NCI-H1105 (cell line): Measurements from ENCODE around the gene SLC6A5.

Experiments used
- DNase-seq: peaks from one replicate; lab custom pipeline; 2025; lab: John Stamatoyannopoulos, UW

Gene SLC6A5

GRCh38 chr11:20620988-20621387 lies 21.6 kb downstream of the SLC6A5 start:
- DNase-seq = no peak

GRCh38 chr11:20621679-20622078 lies 22.3 kb downstream of the SLC6A5 start:
- no peak for DNase-seq

DNA sequence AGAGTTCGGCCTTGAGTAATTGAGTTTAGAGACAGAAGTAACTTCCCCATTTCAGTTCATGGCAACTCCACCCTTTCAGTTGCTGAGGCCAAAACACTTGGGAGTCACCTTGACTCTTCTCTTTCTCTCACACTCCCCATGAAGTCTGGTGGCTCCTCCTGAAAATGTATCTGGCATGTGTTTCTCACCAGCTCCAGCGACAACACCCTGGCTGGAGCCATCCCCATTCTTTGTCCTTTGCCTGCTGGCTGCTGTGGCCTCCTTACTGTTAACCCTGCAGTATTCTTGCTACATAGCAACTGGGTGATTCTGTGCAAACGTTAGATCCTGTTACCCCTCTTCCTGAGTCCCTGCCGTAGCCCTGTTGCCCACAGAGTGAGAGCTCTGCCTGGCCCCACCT lies 23.8 kb downstream of the SLC6A5 start:
- DNase-seq = no peak

DNA sequence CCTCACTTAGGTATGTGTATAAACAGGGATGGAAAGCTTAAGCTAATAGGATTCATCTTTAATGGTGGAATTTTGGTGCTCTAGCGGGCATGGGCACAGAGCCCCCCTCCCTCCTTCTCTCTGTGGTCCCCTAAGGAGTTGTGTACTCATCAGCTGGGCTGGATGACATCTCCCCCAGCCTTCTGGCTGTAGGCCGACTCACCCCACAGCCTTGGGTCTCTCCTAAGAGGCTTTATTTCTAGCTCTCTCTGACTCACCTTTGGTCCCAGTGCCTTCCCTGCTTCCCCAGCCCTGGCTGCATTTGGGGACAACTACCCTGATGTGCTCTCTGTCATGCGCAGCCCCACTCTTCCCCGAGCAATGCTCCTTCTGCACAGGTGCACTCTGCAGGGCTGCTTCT lies 26.9 kb downstream of the SLC6A5 start:
- no peak for DNase-seq

GRCh38 chr11:20627026-20627425 lies 27.6 kb downstream of the SLC6A5 start:
- no peak for DNase-seq

DNA sequence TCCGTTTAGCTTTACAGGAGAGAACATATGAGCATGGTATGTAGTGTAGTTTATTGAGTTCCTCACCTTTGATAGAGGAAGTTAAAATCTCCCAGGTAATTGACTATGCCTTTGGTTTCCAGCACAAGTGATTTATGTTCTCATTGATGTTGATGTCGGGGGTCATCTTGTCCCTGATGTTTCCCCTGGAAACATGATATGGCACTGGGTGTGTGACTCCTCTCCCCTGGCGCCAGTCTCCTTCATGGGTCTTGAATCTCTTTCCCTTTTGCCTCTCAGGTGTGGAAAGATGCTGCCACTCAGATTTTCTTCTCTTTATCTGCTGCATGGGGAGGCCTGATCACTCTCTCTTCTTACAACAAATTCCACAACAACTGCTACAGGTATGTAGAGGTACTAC lies 28.3 kb downstream of the SLC6A5 start:
- no peak for DNase-seq

DNA sequence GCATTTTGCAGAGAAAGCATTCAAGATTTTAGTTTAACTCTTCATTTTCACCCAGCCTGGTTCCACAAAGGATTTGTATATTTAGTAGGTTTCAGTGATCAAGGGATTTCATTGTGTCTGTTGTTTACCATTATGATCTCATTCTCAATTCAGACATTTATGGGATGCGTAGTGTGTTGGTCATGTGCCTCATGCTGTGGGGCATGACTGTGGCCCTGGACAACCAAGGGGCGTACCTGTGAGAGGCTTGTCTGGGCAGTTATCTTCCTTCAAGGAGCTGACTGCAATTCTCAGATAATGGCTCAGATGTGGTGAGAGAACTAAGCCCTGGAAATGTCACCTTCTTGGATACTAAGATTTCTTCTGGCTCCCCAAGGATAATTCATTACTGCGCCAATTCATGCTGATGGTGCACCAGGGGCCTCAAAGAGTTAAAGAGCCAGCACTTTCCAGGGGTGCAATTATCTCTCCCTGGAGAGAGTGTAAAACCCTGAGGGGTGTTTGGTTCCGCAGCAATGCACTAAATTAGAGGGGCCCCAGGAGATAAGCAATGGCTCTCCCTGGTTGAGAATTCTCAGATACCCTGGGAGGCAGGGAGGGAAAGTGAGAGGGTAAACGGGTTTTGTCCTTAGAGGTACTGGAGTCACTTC lies 32.2 kb downstream of the SLC6A5 start:
- DNase-seq = no peak

GRCh38 chr11:20632169-20632532 lies 32.7 kb downstream of the SLC6A5 start:
- no peak for DNase-seq

DNA sequence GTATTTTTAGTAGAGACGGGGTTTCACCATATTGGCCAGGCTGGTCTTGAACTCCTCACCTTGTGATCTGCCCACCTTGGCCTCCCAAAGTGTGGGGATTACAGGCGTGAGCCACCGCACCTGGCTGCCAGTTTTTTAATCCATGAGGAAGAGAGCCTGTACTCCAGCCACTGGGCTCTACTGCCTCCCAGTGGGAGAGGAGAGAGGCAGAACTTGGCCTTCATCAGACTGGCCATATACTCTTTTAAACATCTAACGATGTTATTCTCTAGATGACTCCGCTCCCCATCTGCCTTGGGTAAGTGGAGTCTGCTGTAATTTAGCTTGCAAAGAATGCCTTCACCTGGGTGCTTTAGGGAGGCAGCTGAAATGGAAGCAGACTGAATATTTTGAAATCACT lies 34.6 kb downstream of the SLC6A5 start:
- no peak for DNase-seq

DNA sequence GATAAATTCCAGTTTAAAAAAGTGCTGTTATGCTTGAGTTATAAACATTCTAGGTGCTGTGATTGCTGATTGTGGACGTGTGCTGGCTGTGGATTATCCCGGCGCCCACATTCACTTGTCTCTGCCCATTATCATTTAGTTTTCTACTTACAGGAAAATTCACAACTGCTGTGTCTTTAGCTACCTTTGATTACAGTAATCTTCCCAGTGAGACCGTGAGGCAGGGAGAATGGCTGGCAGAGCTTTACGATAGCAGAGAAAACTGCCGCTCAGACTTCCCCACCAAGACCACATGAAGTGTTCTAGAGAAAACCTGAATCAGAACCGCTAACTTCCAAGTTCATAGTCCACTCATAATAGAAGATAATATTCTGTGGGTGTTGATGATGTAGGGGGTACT lies 35.4 kb downstream of the SLC6A5 start:
- DNase-seq = no peak

DNA sequence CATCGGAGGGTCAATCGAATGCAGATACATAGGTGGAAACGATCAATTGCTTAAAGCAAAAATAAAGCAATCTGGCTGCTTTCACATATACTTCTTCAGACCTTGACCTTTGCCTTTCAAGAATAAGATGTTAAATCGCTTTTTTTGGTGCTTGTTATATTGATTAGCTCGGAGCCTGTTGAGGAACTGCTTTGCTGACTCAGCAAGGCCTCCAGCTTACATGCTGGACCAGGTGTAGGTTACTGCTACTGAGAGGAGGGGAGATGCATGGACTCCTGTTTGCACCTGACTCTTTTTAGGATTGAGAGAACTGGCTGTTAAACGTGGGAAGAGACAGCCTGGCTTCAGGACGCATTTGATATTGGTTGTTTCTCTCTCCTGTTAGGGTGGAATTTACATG lies 38.7 kb downstream of the SLC6A5 start:
- no peak for DNase-seq

DNA sequence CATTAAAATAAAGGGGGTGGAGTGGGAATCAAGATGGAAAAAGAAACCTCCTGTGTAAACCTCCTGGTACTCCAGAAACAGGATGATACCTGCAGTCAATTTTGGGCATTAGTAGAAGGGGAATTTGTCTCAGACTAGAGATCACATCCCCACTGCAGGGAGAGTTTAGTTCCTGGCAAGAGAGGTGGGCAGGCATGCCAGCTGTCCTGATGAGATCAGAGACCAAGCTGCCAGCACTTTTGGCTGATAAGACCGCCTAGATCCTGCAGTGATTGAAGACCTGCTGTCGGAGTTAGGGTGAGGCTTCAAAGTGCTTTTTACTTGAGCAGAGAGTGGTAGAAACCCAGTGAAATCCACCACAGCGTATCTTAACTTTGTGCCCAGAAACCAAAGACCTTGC lies 40.3 kb downstream of the SLC6A5 start:
- DNase-seq = no peak

- DNase-seq = no peak
Measured at GRCh38 chr11:20640401-20640800, 41.0 kb downstream of the SLC6A5 start.

DNA sequence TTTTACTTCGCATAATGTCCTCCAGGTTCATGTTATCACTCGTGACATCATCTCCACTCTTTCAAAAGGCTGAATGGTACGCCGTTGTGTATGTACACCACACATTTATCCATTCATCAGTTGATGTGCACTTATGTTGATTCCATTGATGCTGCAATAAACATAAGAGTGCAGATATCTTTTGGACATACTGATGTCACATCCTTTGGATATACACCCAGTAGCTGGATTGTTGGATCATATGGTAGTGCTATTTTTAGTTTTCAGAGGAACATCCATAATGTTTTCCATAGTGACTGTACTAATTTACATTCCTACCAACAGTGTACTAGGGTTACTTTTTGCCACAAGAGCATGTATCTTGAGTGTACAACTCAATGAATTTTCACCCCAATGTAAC lies 45.0 kb downstream of the SLC6A5 start:
- DNase-seq = no peak

DNA sequence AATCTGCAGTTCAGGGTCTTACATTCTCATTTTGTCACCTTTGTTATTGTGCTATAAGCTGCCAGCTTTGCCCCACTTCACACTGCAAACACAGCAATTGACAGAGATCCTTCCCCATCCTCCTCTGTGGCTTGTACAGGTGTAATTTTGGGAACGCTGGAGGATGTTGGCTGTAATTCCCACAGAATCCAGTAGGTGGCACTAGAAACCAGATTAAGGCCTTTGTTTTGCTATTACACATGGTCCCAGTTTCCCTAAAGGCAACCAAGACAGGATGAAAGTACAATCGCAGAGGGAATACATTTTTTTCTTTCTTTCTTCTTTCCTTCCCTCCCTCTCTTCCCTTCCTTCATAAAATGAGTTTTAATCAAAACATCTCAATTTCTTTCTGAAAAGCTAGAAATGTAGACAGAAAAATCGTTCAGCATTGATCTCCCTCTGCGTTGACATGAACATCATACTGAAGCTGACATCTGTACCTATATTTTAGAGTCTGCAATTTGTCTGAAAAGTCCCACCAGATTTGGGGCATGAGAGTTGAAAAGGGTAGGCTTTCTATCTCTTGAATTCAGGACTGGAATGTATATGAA lies 48.7 kb downstream of the SLC6A5 start:
- DNase-seq = peak; percentile 57

GRCh38 chr11:20652150-20652806 lies 52.9 kb downstream of the SLC6A5 start:
- no peak for DNase-seq

DNA sequence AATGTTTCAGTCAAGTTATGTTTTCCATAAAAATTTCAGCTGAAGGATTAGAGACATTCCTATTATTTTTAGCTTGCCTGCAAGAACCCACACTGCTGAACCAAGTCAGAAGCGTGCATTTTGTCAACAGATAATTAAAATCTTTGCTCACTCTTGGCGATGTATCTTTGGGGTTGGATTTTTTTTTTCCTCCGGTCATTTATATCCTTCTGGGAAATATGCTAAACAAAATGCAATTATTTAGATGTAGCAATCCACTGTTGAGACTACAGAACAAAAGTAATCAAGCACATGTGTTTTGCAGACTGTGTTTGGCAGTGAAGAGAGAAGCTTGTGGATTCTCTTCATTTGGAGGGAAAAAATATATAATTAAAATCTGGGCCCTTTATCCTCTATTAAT lies 54.6 kb downstream of the SLC6A5 start:
- DNase-seq = no peak

DNA sequence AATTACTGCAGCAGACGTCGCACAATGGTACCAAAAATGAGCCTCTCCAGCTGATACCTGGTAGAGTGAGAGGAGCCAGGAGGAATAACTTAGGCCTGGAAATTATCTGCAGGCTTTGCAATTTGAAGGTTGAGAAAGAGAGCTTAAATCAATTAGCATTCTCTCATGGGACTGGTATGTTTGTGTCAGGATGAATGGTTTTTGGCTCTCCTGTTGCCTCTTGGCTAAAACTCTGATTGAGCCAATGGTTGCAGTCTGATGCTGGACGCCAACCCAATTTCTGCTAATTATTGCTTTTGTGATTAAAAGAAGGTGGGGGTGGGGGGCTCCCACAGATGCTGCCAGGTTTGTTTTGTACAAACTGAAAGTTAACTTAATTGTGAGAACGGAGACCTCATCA lies 57.5 kb downstream of the SLC6A5 start:
- DNase-seq = peak; percentile 50

- DNase-seq = no peak
Measured at GRCh38 chr11:20658135-20658534, 58.7 kb downstream of the SLC6A5 start.

GRCh38 chr11:20661445-20661844 lies 62.0 kb downstream of the SLC6A5 start:
- DNase-seq = no peak

DNA sequence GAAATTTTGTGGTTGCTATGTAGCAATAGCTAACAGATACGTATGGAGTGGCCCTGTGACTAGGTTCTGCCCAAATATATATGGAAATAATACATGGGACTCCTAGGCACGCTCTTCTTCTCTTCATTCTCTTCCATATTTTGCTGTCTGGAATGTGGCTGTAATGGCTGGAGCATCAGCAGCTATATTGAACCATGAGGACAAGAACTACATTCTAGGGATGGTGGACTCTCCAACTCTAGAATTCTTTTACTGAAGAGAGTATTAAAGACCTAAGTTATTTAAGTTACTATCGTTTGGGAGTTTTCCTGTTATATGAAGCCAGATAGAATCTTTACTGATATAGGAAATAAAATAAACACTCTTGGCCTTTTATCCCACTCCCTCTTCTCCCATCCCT lies 62.4 kb downstream of the SLC6A5 start:
- no peak for DNase-seq

- no peak for DNase-seq
Measured at GRCh38 chr11:20668131-20668809, 68.9 kb downstream of the SLC6A5 start.
